A673 (cell line): ENCODE data around the gene FRMD5.

Source experiments
- EZH2 ChIP-seq: fragments of 200-600 bp; sonication (generic); IDR thresholded peaks from 2 replicates; pipeline ENCODE4 v1.6.1; 2017; ENCODE audit warnings: borderline replicate concordance, low read depth, mild to moderate bottlenecking, mixed read lengths, antibody characterized with exemption, low read length; ENCODE audit not compliant: poor library complexity, severe bottlenecking
- TF ChIP-seq, protein P1 (sequence below): fragments of 300-800, 200-600 bp; sonication (generic); conservative IDR thresholded peaks from 2 replicates; pipeline ENCODE4 v1.5.1; 2017; ENCODE audit warnings: low read depth, mild to moderate bottlenecking, antibody characterized with exemption, low read length, moderate library complexity, mixed read lengths

DNA sequence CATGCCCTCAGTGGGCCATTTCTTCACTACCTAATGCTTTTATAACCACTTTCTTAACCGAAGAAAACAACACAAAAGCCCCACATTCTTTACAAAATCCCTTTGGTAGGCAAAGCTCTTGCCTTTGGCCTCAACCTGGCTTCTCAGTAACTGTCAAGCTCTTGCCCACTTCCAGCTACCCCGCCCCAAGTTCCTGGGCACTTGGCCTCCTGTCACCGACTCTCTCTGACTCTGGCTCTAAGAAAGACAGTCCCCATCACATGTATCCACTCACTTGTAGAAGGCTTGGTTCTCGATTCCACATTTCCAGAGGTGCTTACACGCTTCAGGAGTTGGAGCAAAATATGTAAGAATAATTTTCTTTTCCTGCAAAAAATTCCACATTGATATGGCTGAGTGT, 307.2 kb downstream of the FRMD5 start:
- TF ChIP-seq, protein P1, sequence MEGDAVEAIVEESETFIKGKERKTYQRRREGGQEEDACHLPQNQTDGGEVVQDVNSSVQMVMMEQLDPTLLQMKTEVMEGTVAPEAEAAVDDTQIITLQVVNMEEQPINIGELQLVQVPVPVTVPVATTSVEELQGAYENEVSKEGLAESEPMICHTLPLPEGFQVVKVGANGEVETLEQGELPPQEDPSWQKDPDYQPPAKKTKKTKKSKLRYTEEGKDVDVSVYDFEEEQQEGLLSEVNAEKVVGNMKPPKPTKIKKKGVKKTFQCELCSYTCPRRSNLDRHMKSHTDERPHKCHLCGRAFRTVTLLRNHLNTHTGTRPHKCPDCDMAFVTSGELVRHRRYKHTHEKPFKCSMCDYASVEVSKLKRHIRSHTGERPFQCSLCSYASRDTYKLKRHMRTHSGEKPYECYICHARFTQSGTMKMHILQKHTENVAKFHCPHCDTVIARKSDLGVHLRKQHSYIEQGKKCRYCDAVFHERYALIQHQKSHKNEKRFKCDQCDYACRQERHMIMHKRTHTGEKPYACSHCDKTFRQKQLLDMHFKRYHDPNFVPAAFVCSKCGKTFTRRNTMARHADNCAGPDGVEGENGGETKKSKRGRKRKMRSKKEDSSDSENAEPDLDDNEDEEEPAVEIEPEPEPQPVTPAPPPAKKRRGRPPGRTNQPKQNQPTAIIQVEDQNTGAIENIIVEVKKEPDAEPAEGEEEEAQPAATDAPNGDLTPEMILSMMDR = no peak
- TF ChIP-seq EZH2 = no peak
